GM18505 (cell line): ENCODE results near the gene ANGPTL8.

Experiments used
- ATAC-seq: cut with Tn5 transposase; IDR thresholded peaks from one replicate; pipeline ENCODE4 v1.9.1; 2021; ENCODE audit not compliant: unreplicated experiment
- POLR2A ChIP-seq: IDR thresholded peaks from 4 replicates; pipeline ENCODE4 v1.6.1; 2011; ENCODE audit warnings: borderline replicate concordance; ENCODE audit not compliant: insufficient read depth, insufficient read length; ENCODE audit errors: extremely low read depth

Gene ANGPTL8

DNA sequence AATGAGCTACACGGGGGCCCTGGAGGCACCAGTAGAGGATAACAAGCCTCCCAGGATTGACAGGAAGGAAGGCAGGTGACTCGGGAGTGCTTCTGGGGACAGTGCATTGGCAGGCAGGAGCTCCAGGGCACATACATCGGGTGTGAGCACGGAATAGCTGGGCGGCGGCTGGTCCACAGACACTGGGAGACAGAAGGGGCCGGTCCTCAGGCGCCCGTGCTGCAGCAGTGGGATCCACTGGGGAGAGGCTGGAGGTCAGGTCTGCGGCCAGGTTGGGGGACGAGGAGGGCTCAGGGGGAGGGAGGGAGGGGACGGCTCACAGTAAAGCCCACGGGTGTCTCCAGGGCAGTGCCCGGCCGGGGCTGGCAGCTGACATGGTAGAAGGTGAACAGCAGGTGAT lies 2.1 kb upstream of the ANGPTL8 start:
- ATAC-seq, result no peak
- TF ChIP-seq POLR2A, result no peak

DNA sequence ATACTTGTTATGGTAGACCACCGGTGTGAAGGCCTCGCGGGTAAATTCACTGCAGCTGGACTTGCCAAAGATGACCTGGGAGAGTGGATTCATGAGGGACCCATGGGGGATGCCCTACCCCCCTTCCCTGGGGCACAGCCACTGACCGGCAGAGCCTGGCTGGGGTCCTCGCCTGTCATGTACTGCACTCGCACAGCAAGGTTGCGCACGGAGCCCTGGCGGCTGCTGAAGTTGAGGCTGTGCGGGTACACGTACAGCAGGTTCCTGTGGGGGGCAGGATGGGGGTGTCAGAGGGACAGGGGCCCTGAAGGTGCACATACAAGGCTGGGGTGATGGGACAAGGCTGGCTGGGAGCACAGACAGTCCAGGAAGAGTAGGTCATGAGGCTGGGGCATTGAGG lies 1.4 kb upstream of the ANGPTL8 start:
- ATAC-seq, result no peak
- no peak for TF ChIP-seq POLR2A

DNA sequence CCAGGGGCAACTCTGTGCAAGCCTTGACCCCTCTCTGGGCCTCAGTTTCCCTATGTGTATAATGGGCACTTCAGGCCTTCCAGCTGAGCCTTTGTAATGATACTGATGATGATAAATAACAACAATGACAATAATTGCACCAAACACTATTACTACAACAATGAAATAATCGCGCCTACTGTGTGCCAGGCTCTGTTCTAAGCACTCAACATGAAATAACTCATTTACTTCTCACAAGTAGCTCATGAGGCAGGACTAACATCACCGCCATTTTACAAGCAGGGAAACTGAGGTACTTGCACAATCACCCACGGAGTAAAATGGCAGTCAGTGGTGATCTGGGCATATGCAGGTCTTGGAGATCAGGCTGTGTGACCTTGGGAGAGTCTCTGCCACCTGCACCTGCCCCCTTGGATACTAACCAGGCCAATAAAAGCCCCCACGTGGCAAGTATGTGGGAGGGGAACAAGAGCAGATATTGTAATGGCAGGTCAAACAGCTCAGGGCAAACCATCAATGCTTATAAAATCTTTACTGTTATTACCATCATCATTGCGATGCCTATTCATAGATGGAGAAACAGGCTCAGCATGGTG lies 540 bp upstream of the ANGPTL8 start:
- ATAC-seq, result no peak
- TF ChIP-seq POLR2A, result no peak

DNA sequence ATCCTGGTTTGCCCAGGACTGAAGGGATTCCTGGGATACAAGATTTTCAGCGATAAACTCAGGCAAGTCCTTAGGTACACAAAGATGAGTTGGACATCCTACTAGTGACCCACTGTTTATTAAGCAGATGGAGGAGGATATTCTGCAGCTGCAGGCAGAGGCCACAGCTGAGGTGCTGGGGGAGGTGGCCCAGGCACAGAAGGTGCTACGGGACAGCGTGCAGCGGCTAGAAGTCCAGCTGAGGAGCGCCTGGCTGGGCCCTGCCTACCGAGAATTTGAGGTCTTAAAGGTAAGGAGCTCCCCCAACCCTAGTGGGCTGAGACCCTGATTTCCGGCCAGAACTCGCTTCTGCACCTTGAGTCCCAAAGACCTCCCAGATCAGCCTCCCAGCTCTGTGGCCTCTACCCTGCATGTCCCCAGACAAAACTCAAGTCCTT lies 607 bp downstream of the ANGPTL8 start:
- no peak for ATAC-seq
- TF ChIP-seq POLR2A, result no peak

DNA sequence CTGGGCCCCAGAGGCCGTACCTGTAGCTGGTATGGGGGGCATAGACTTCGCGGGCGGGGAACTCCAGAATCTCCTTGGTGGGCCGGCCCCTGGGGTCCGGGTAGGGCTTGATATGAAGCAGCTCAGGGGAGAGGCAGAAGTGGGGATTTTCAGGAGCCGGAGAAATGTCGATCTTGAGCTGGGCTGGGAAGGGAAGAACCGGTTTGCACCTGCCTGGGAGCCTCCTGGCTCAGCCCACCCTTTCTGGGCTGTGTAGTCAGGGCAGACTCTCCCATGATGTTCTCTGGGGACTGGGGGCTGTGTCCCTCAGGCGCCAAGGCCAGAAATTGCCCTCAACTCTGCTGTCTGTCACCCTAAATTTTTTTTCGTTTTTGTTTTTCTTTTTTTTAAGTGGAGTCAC lies 2.6 kb downstream of the ANGPTL8 start:
- no peak for TF ChIP-seq POLR2A
- ATAC-seq, result no peak

DNA sequence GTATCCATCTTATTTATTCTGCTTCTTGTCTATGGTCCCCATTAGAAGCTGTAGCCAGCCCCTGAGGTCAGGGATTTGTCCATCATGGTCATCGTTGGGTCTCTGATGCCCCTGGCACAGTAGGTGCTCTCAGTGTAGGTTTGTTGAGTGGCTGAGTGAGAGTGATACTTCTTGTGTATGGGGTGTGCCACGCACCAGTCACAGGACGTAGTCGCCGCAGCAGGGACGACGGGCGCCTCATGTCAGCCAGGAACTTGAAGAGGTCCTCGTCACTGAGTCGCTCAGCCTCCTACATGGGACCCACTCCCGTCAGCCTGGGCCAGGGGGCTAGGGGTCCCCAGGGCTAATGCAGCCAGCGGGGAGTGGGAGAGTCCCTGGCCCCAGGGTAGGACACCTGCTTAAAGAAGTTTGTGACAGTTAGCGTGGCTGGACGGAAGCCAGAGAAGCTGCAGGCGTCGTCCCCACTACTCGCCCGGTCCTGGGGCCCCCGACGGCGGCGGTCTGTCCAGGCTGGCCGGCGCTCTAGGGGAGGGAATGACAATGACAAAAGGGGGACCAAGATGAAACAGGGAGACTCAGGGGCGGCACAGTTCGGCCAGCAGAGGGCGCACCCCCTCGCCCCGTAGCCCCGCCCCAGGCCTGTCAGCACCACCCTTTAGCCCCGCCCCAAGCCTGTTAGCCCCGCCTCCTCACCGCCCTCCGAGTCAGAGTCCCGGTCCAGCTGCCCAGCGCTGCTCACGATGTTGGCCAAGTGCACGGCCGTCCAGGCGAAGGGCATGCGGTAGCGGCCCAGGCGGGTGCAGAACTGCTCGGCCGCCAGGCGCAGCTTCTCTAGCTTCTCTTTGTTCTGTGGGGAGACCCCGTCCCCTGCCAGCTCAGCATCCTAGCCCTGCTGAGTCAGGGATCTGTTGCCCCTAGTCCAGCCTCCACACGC lies 3.7 kb downstream of the ANGPTL8 start:
- no peak for TF ChIP-seq POLR2A
- ATAC-seq, result peak; percentile 61

DNA sequence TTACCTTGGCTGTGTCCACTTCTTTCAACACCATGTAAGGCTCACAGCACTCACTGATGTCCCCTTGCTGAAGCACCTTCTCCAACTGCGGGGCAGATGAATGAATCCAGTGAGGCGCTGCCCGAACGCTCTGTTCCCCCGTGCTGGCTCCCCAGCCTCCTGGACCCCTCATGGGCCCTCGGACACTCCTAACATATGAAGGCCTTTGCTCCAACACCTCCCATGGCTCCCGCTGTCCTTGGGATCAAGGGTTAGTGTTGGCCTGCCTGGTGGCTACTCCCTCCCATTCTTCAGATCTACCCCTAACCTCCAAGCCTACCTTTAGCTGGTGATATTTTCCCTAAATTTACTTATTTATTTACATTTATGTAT lies 4.4 kb downstream of the ANGPTL8 start:
- no peak for ATAC-seq
- TF ChIP-seq POLR2A, result no peak

DNA sequence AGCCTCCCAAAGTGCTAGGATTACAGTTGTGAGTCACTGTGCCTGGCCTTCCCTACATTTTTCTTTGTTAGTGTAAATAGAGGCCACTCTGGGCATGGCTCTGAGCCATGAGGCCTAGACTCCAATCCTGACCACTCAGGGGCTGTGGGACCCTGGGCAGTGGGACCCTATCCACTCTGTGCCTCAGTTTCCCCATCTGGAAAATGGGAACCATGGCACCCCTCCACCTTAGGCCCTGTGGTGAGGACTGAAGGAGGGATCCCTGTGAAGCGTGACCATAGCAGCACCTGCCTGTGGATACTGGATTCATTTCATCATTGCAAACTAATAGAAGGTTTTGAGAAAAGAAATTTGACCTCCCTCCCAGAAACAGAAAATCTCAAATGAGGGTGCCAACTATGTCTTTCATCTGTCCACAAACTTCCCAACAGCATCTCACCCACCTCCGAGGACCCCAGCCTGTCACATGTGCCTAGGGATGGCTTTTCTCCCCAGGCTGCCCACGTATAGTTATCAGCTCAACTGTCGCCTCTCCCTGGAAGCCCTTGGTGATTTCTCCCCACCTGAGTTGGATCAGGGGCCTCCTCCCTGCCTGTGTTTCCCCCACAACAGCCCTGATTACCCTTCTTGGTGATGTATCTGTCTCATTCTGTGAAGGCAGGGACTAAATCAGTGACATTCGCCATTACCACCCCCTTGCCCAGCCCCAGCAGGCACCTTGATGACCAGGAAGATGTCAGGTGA lies 5.6 kb downstream of the ANGPTL8 start:
- no peak for TF ChIP-seq POLR2A
- ATAC-seq, result no peak

DNA sequence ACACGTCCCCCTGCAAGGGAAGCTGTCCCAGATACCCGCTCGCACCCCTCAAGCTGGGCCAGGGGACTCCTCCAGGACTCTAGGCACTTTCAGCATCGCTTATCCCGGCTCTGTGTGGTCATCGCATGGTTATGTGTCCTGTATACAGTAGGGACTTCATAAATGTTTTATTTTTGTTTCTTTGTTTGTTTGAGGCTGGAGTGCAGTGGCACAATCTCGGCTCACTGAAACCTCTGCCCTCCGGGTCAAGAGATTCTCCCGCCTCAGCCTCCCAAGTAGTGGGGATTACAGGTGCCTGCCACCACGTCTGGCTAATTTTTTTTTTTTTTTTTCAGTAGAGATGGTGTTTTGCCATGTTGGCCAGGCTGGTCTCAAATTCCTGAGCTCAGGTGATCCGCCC lies 7.5 kb downstream of the ANGPTL8 start:
- no peak for TF ChIP-seq POLR2A
- no peak for ATAC-seq

DNA sequence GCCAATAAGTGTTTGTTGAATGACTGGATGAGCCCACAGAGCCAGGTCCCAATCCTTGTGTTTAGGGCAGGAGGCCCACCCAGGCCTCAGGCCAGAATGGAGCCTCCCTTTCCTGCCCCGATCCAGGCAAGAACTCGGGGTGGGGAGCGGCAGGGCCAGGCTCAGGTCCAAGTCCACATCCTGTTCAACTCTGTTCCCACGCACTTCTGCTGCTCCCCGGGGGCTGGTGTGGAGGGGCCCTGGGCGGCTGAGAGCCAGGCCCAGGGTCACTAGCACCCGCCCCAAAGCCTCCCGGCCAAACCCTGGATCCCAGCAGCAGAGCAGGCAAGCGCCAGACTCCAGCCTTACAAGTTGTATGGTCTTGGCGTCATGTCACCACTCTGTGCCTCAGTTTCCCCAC lies 8.0 kb downstream of the ANGPTL8 start:
- no peak for ATAC-seq
- TF ChIP-seq POLR2A, result no peak

DNA sequence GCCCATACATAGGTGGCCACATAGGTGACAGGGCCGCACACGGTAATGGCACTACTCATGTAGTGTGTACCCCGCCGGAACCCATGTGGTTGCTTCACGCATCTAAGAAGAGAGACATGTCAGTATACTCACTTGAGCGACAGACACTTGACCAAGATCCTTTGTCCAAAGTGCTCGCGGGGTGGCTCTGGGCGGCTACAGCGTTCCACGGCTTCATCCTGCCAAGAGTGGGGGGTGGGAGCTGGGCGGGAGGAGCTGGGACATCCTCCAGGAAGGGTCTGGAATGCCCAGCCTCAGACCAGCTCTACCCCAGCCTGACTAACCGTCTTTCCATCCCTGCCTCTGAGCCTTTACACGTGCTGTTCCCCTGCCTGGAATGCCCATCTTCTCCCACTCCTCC lies 8.5 kb downstream of the ANGPTL8 start:
- ATAC-seq, result no peak
- no peak for TF ChIP-seq POLR2A

DNA sequence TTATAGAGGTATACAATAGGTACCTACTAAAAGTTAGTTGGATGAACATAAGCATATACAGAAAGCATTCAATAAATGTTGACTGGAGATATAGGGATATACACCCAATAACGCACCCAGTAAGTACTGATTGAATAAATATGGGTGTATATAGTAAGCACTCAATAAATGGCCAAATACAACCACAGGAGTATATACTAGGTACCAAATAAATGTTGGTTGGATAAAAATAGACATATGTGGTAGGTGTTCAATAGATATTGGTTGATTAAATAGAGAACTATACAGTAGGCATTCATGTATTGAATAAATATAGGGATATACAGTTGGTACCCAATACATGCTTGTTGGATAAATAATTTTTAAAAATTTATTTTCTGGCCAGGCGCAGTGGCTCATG lies 9.4 kb downstream of the ANGPTL8 start:
- no peak for TF ChIP-seq POLR2A
- ATAC-seq, result no peak

DNA sequence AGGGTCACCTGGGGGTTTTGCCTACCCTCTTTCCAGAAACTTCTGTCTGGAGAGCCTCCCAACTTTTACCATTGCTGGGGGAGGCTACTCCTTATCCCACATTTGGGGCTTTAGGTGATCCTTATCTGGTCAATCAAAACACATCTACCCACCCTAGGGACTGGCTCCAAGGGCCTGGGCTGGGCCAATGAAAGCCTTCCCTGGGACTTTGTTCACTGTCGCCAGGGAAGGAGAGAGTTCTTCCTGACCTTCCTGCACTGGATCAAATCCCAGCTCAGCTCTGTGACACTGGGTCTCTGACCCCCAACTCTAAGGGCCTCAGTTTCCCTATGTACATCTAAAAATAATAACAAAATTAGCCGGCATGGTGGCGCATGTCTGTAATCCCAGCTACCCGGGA lies 11.8 kb downstream of the ANGPTL8 start:
- no peak for ATAC-seq
- TF ChIP-seq POLR2A, result no peak
